Measurements from ENCODE around the gene SLC25A6. TPM values are rescaled to one million over a fixed set of nuclear protein-coding genes. Genes with fewer than 3 reads are reported as not detected.
A peak's percentile ranks its signal among the peaks of the same experiment; 100 is the strongest.

Gene SLC25A6
- total and polyA plus RNA-seq, 2 experiments from 2014 or later, result 370 to 592 TPM

DNA sequence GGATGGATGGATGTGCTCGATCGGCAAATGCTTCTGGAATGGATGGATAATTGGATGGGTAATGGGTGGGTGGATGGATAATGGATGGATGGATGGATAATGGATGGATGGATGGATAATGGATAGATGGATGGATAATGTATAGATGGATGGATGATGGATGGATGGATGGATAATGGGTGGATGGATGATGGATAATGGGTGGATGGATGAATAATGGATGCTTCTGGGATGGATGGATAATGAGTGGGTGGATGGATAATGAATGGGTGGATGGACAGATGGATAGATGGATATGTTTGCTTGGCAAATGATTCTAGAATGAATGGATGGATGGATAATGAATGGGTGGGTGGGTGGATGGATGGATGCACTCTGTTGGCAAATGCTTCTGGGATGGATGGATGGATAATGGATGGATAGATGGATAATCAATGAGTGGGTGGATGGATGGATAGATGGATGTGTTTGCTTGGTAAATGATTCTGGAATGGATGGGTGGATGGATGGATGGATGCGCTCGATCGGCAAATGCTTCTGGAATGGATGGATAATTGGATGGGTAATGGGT, 3.8 kb upstream of the SLC25A6 start:
- Histone ChIP-seq H3K27ac (no peak overlapping the region), H3K9me3 (ENCODE audit: low read depth) (no peaks in the 10 kb centered on the region), H3K4me1 (ENCODE audit: low read depth) (peaks cover 4% of the 10 kb centered on the region), H3K4me3 (no peak overlapping the region), H3K27me3 (no peaks in the 10 kb centered on the region), H3K36me3 (no peaks in the 10 kb centered on the region)
- TF ChIP-seq, protein P1, sequence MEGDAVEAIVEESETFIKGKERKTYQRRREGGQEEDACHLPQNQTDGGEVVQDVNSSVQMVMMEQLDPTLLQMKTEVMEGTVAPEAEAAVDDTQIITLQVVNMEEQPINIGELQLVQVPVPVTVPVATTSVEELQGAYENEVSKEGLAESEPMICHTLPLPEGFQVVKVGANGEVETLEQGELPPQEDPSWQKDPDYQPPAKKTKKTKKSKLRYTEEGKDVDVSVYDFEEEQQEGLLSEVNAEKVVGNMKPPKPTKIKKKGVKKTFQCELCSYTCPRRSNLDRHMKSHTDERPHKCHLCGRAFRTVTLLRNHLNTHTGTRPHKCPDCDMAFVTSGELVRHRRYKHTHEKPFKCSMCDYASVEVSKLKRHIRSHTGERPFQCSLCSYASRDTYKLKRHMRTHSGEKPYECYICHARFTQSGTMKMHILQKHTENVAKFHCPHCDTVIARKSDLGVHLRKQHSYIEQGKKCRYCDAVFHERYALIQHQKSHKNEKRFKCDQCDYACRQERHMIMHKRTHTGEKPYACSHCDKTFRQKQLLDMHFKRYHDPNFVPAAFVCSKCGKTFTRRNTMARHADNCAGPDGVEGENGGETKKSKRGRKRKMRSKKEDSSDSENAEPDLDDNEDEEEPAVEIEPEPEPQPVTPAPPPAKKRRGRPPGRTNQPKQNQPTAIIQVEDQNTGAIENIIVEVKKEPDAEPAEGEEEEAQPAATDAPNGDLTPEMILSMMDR (IDR thresholded peaks at IDR 0.05; ENCODE audit: low read depth, low read length), result no peak
- no peak for DNase-seq (ENCODE audit: low read depth in 1 of 2, low spot score in 1 of 2)

DNA sequence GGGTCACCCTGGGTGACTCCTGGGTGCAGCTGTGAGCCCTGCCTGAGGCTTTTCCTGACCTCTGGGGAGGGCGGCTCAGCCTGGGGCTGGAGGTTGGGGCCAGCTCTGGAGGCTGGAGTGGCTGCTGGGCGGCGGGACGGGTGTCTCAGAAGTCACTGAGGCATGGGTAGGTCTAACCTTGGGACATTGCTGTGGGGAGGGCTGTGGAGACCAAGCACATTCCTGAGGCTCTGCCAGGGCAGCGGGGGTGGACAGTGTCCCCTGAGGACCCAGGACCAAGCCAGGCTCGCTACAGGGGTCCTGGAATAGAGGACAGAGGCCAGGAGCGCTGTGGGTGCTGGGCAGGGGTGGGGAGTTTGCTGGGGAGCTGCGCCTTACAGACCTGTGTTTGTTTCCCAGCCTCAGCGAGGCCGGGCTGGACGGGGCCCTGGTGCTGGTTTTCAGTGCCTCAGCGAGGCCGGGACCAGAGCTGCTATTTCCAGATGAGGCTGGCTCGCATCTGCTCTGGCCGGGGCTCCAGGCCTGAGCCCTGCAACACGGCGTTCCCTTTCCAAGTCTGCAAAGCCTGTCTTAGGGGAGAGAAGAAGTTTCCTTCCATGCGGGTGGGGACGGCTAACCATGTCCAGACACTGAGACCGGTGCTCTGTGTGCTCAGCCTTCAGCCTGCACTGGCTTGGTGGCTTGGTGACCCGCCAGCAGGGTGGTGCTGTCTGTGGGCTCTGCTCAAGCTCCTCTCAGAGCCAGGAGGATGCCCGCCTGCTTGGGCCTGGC, 3.0 kb upstream of the SLC25A6 start:
- H3K27me3 ChIP-seq, result no peaks in the 10 kb centered on the region
- H3K4me1 ChIP-seq (ENCODE audit: low read depth), result peaks cover 12% of the 10 kb centered on the region
- no peak overlapping the region for H3K4me3 ChIP-seq
- H3K9me3 ChIP-seq (ENCODE audit: low read depth), result no peaks in the 10 kb centered on the region
- DNase-seq (ENCODE audit: low read depth in 1 of 2, low spot score in 1 of 2), result no peak
- H3K36me3 ChIP-seq, result peaks cover 4% of the 10 kb centered on the region
- H3K27ac ChIP-seq, result peak overlapping the region; percentile 22
- TF ChIP-seq, protein P1 (IDR thresholded peaks at IDR 0.05; ENCODE audit: low read depth, low read length), result no peak

DNA sequence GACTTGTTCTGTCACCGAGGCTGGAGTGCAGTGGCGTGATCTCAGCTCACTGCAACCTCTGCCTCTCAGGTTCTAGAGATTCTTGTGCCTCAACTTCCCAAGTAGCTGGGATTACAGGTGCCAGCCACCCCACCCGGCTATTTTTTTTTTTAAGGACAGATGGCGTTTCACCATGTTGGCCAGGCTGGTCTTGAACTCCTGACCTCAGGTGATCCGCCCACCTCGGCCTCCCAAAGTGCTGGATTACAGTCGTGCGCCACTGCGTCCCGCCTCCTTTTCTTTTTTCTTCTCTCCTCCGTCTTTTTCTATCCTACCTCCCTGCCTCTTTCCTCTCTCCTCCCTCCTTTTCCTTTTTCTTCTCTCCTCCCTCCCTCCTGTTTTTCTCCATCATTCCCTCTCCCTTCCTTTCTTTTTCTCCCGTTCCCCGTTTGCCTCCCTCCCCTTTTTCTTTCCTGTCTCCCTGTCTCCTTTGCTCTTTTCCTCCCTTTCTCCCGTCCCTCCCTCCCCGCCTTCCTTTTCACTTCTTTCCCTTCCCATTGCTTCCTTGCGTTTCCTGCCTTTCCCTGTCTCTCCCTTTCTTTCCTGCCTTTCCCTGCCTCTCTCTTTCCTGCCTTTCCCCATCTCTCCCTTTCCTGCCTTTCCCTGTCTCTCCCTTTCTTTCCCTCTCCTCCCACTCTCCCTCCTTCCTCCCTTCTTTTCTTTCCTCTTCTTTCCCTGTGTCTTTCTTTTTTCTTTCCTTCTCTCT, 2.1 kb upstream of the SLC25A6 start:
- Histone ChIP-seq H3K36me3 (peaks cover 13% of the 10 kb centered on the region), H3K27me3 (no peaks in the 10 kb centered on the region), H3K4me3 (no peak overlapping the region), H3K27ac (no peak overlapping the region), H3K4me1 (ENCODE audit: low read depth) (peaks cover 14% of the 10 kb centered on the region), H3K9me3 (ENCODE audit: low read depth) (no peaks in the 10 kb centered on the region)
- no peak for DNase-seq (ENCODE audit: low read depth in 1 of 2, low spot score in 1 of 2)
- TF ChIP-seq, protein P1 (IDR thresholded peaks at IDR 0.05; ENCODE audit: low read depth, low read length), result no peak

DNA sequence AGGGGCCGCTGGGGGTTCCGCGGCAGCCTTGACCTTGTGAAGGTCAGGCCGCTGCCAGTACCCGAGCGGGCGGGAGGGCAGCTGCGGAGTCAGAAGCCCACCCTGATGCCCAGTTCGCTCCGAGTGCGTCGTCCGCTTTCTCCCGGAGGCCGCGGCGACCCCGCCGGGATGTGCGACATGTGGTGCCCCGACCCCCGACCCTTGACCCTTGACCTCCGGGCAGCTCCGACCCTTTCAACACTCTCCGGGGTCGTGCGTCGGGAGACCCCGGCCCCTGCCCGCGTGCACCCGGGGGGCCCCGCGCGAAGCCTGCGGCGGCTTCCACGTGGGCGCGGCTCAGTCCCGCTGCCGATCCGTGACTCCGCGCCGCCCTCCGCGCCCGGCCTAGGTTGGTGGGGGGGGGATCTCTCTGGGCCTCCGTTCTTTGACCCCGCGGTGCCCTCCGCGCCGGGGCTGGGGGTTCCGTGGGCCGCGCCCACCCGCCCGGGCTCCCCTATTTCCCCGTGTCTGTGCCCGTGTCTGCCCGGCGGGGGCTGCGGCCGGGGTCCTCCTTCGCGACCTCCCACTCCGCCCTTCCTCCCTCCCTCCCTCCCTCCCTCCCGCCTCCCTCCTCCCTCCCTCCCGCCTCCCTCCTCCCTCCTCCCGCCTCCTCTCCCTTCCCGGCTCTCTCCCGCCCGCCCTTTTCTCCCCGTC, 609 bp upstream of the SLC25A6 start:
- peaks cover 14% of the 10 kb centered on the region for H3K4me1 ChIP-seq (ENCODE audit: low read depth)
- peak overlapping the region; percentile 58 for H3K4me3 ChIP-seq
- peak; percentile 70 to 78 for DNase-seq (ENCODE audit: low read depth in 1 of 2, low spot score in 1 of 2)
- peaks cover 26% of the 10 kb centered on the region for H3K36me3 ChIP-seq
- H3K27ac ChIP-seq, result peak overlapping the region; percentile 99
- no peaks in the 10 kb centered on the region for H3K9me3 ChIP-seq (ENCODE audit: low read depth)
- TF ChIP-seq, protein P1 (IDR thresholded peaks at IDR 0.05; ENCODE audit: low read depth, low read length), result no peak
- no peaks in the 10 kb centered on the region for H3K27me3 ChIP-seq

DNA sequence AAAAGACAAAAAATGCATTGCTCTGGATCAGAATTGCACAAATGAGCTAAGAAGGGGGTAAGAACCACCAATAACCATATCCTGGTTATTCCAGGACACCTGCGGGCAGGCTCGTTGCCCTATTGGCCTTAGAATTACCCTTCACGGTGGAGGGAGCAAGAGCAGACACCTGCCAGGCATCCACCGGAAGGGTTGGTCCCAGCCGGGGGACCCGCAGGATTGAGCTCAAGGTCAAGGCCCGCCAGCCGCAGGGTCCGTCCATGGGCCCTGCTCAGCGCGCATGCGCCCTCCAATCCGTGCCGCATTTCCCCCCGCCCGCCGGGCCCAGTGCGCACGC, 575 bp downstream of the SLC25A6 start:
- H3K36me3 ChIP-seq, result peaks cover 38% of the 10 kb centered on the region
- peaks cover 14% of the 10 kb centered on the region for H3K4me1 ChIP-seq (ENCODE audit: low read depth)
- peak overlapping the region; percentile 99 for H3K27ac ChIP-seq
- H3K9me3 ChIP-seq (ENCODE audit: low read depth), result no peaks in the 10 kb centered on the region
- peak in 1 of 2 donors; percentile 94 for DNase-seq (ENCODE audit: low read depth in 1 of 2, low spot score in 1 of 2)
- peak overlapping the region; percentile 89 for H3K4me3 ChIP-seq
- TF ChIP-seq, protein P1 (IDR thresholded peaks at IDR 0.05; ENCODE audit: low read depth, low read length), result no peak
- no peaks in the 10 kb centered on the region for H3K27me3 ChIP-seq
